H1 (cell line): Measurements from ENCODE around the gene SGMS2. TPM values are rescaled to one million over a fixed set of nuclear protein-coding genes. Genes with fewer than 3 reads are reported as not detected.

ENCODE experiments used
- ASH2L ChIP-seq: fragments of 200-600, 300-600 bp; sonication (generic); IDR thresholded peaks from one replicate; pipeline ENCODE4 v1.7.1; 2017; ENCODE audit warnings: low read length
- CBX5 ChIP-seq: fragments of 300-800, 300-1000 bp; sonication (generic); IDR thresholded peaks from 2 replicates; pipeline ENCODE4 v1.7.1; 2016; ENCODE audit warnings: antibody characterized with exemption, low read length, low read depth
- CHD1 ChIP-seq: IDR thresholded peaks from 2 replicates; pipeline ENCODE4 v1.6.1; 2012; ENCODE audit warnings: low read depth, low read length, improper control_type of control experiment
- CTBP2 ChIP-seq: IDR thresholded peaks from 2 replicates; pipeline ENCODE4 v1.7.0; 2011; ENCODE audit warnings: borderline replicate concordance, mild to moderate bottlenecking, moderate library complexity, mixed read lengths, low read length; ENCODE audit not compliant: insufficient read depth, insufficient read length
- KDM1A ChIP-seq: fragments of 200-600, 300-600 bp; sonication (generic); IDR thresholded peaks from 2 replicates; pipeline ENCODE4 v1.7.1; 2016; ENCODE audit warnings: mild to moderate bottlenecking, low read length, borderline replicate concordance
- SIN3A ChIP-seq, 2 experiments: IDR thresholded peaks in 1 of 2; conservative IDR thresholded peaks in 1 of 2; 2 replicates each; pipeline ENCODE4 v1.6.1; 2011 to 2012; ENCODE audit warnings: low read length in 2 of 2, improper control_type of control experiment in 1 of 2, low read depth in 1 of 2, mild to moderate bottlenecking in 1 of 2
- TAF7 ChIP-seq: optimal IDR thresholded peaks from 2 replicates; pipeline ENCODE3; 2011; ENCODE audit warnings: low read depth, mild to moderate bottlenecking, inconsistent platforms, low read length, moderate library complexity, borderline replicate concordance
- polyA plus RNA-seq, 7 experiments: library from polyadenylated mRNA; depleted of rRNA in 3 of 7; stranded (reverse) in 5 of 7; unstranded in 2 of 7; fragments of >200 nt in 5 of 7; fragments of 200-250 nt in 2 of 7; gene quantifications; 1 replicate in 5 of 7; 2 replicates in 1 of 7; 4 replicates in 1 of 7; pipeline versions ENCODE4 v1.2.1 to v1.2.3, GENCODE V29; 2011 to 2013; ENCODE audit warnings: missing spikeins in 2 of 7, mixed read lengths in 2 of 7
- total RNA-seq: library from RNA; stranded (reverse); fragmentation: NEBNext Ultra II Directional; extraction: Animal tissue kit (Norgen Biotek cat#: 25700); gene quantifications from 2 replicates; pipeline ENCODE4 v1.2.1, GENCODE V29; 2021
- TF ChIP-seq, protein P1 (sequence below), 3 experiments: IDR thresholded peaks; 1 replicate in 2 of 3; 2 replicates in 1 of 3; pipeline versions ENCODE4 v1.5.1 to v1.6.1; 2011; ENCODE audit warnings: low read length in 3 of 3, mild to moderate bottlenecking in 3 of 3, inconsistent platforms in 2 of 3, low read depth in 1 of 3, moderate library complexity in 1 of 3; ENCODE audit not compliant: insufficient read depth in 1 of 3; ENCODE audit errors: control extremely low read depth in 1 of 3

The SGMS2 gene
- total and polyA plus RNA-seq, 2 of the 8 experiments (the other 6 are each of a cell fraction or from before 2014, with no cell fraction given): 0.04 to 1.3 TPM

DNA sequence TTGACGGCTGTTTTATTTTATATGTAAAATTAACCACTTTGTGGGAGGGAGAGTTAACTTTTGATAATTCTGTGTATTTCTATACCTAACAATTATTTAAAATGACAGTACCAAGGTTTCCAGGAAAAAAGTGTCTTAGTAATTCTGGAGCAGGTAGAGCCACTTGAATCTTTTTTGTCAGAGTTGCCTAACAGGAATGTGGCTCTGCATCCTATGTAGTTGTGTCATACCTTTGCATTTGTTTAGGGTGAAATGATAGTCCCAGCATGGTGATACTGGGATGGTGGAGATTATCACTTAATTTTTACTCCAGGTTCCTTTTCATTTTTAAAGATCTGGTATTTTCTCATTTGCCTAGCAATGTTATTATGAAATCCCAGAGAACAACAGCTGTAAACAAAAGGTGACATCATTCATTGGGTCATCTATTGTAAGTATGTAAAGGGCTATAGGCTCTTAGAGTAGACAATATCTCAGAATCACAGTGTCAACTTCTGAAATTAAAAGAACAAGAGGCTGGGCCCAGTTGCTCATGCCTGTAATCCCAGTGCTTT is 9.6 kb downstream of the SGMS2 start (continued):
- TF ChIP-seq CBX5: no peak
- no peak for TF ChIP-seq SIN3A (conservative IDR thresholded peaks at IDR 0.05 in 1 of 2, IDR thresholded peaks at IDR 0.05 in 1 of 2; ENCODE audit: low read depth in 1 of 2, low read length in 2 of 2)
- TF ChIP-seq ASH2L: no peak
- TF ChIP-seq CTBP2: no peak
- TF ChIP-seq, protein P1, sequence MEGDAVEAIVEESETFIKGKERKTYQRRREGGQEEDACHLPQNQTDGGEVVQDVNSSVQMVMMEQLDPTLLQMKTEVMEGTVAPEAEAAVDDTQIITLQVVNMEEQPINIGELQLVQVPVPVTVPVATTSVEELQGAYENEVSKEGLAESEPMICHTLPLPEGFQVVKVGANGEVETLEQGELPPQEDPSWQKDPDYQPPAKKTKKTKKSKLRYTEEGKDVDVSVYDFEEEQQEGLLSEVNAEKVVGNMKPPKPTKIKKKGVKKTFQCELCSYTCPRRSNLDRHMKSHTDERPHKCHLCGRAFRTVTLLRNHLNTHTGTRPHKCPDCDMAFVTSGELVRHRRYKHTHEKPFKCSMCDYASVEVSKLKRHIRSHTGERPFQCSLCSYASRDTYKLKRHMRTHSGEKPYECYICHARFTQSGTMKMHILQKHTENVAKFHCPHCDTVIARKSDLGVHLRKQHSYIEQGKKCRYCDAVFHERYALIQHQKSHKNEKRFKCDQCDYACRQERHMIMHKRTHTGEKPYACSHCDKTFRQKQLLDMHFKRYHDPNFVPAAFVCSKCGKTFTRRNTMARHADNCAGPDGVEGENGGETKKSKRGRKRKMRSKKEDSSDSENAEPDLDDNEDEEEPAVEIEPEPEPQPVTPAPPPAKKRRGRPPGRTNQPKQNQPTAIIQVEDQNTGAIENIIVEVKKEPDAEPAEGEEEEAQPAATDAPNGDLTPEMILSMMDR (IDR thresholded peaks at IDR 0.05; ENCODE audit: control extremely low read depth in 1 of 3, insufficient read depth in 1 of 3, low read depth in 1 of 3, low read length in 3 of 3): no peak
- no peak for TF ChIP-seq TAF7
- no peak for TF ChIP-seq CHD1
- TF ChIP-seq KDM1A: no peak
